Breast epithelium (tissue), 3 donors: Measurements from ENCODE around the gene MARK3.

Experiments
- POLR2A ChIP-seq: fragments of 450-650 bp; IDR thresholded peaks from one replicate; pipeline ENCODE4 v1.6.1; 2016; ENCODE audit warnings: antibody characterized with exemption, mild to moderate bottlenecking, moderate library complexity
- POLR2AphosphoS5 ChIP-seq, 3 donors: sonication (generic); formaldehyde crosslinking; IDR thresholded peaks; one replicate each; pipeline ENCODE4 v1.6.1; 2017; ENCODE audit warnings: antibody characterized with exemption in 3 of 3
- TF ChIP-seq, protein P1 (sequence below), 3 donors: fragments of 450-650 bp; IDR thresholded peaks; one replicate each; pipeline ENCODE4 v1.5.1; 2016 to 2017; ENCODE audit warnings: antibody characterized with exemption in 3 of 3, mild to moderate bottlenecking in 3 of 3, moderate library complexity in 3 of 3

DNA sequence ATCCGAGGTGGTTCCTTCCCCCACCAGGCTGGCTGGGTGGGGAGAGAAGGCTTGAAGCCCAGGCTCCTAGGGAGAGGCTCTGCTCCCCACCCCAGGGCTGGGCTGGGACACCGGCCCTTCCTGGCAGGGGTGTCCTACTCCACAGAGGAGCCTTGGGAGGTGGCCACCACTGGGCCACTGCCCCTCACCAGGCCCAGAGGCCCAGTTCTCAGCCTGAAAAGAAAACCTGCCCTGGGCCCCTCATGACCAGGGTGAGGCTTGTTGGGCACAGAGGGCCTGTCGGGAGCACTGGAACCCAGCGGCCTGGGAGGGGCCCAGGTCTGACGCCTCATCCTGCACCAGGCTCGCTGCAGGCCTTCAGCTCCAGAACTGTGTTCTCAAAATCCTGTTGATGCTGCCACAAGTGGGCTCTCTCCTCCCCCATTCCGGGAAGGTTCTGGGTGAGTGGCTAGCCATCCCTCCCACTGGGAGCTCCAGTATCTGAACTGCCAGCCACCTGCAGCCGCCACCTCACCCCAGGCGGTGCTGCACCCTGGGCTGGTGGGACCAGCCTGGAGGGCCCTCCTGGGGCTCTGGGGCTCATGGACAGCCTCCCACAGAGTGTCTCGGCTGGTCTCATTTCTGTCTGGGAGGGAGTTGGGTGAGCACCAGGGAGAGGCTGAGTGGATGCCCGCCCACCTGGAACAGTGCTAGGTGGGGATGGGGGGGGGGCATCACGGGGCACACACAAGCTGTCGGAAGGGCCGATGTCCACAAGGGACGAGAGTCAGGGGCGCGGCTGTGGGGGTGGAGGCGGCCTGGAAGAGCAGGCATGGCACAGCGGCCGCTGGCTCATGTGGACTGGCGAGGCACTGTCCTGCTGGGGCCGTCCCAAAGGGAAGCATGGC is 165.5 kb downstream of the MARK3 start:
- TF ChIP-seq, protein P1, sequence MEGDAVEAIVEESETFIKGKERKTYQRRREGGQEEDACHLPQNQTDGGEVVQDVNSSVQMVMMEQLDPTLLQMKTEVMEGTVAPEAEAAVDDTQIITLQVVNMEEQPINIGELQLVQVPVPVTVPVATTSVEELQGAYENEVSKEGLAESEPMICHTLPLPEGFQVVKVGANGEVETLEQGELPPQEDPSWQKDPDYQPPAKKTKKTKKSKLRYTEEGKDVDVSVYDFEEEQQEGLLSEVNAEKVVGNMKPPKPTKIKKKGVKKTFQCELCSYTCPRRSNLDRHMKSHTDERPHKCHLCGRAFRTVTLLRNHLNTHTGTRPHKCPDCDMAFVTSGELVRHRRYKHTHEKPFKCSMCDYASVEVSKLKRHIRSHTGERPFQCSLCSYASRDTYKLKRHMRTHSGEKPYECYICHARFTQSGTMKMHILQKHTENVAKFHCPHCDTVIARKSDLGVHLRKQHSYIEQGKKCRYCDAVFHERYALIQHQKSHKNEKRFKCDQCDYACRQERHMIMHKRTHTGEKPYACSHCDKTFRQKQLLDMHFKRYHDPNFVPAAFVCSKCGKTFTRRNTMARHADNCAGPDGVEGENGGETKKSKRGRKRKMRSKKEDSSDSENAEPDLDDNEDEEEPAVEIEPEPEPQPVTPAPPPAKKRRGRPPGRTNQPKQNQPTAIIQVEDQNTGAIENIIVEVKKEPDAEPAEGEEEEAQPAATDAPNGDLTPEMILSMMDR (IDR thresholded peaks at IDR 0.05) = no peak
- TF ChIP-seq POLR2AphosphoS5 (IDR thresholded peaks at IDR 0.05) (no peak), POLR2A (no peak)
